ENCODE results near the gene NME4. TPM values are rescaled to one million over a fixed set of nuclear protein-coding genes. Genes with fewer than 3 reads are reported as not detected.

The NME4 gene
- total and polyA plus RNA-seq, 2 donors (not counting 1 experiment from before 2014, with no cell fraction given): 71.7 to 121 TPM

GRCh38 chr16:405548-406506 is 8.8 kb downstream of the NME4 start:
- no peaks in the 10 kb centered on the region for H3K4me1 ChIP-seq (ENCODE audit: control insufficient read depth, extremely low read depth, insufficient read depth, low read length)
- H3K27me3 ChIP-seq (ENCODE audit: control insufficient read depth, insufficient read depth, low read length): no peaks in the 10 kb centered on the region
- no peaks in the 10 kb centered on the region for H3K9me3 ChIP-seq (ENCODE audit: control insufficient read depth, insufficient read depth, low read depth, low read length)
- no peaks in the 10 kb centered on the region for H3K79me2 ChIP-seq (ENCODE audit: control insufficient read depth, insufficient read depth, low read length)
- TF ChIP-seq EZH2 (IDR thresholded peaks at IDR 0.05; ENCODE audit: low read length, missing control alignments): no peak
- no peak for TF ChIP-seq CTCF (conservative IDR thresholded peaks at IDR 0.05 in 1 of 2, IDR thresholded peaks at IDR 0.05 in 1 of 2; ENCODE audit: low read depth in 1 of 2, low read length in 2 of 2)
- H3K4me3 ChIP-seq (replicated peaks in 1 of 4; ENCODE audit: control extremely low read depth in 1 of 4, insufficient read depth in 1 of 4, low read depth in 3 of 4, low read length in 4 of 4): no peak overlapping the region
- H3K9ac ChIP-seq (ENCODE audit: insufficient read depth, low read length): peak overlapping the region; percentile 7
- no peaks in the 10 kb centered on the region for H4K20me1 ChIP-seq (ENCODE audit: control insufficient read depth, extremely low read depth, insufficient read depth, low read length)
- no peak overlapping the region for H2AFZ ChIP-seq (ENCODE audit: low read length)
- peaks cover 1% of the 10 kb centered on the region for H3K36me3 ChIP-seq (ENCODE audit: control insufficient read depth, insufficient read depth, low read length)
- H3K27ac ChIP-seq (ENCODE audit: insufficient read depth, low read length): no peak overlapping the region
- no peak overlapping the region for H3K4me2 ChIP-seq (ENCODE audit: extremely low read depth, insufficient read depth, low read length)
- no peak for DNase-seq (ENCODE audit: low read depth in 2 of 2)

- Histone ChIP-seq H3K27me3 (ENCODE audit: control insufficient read depth, insufficient read depth, low read length) (no peaks in the 10 kb centered on the region), H4K20me1 (ENCODE audit: control insufficient read depth, extremely low read depth, insufficient read depth, low read length) (no peaks in the 10 kb centered on the region), H3K9me3 (ENCODE audit: control insufficient read depth, insufficient read depth, low read depth, low read length) (no peaks in the 10 kb centered on the region), H3K4me2 (ENCODE audit: extremely low read depth, insufficient read depth, low read length) (no peak overlapping the region), H3K4me1 (ENCODE audit: control insufficient read depth, extremely low read depth, insufficient read depth, low read length) (no peaks in the 10 kb centered on the region), H3K4me3 (replicated peaks in 1 of 4; ENCODE audit: control extremely low read depth in 1 of 4, insufficient read depth in 1 of 4, low read depth in 3 of 4, low read length in 4 of 4) (no peak overlapping the region), H3K27ac (ENCODE audit: insufficient read depth, low read length) (no peak overlapping the region), H3K79me2 (ENCODE audit: control insufficient read depth, insufficient read depth, low read length) (no peaks in the 10 kb centered on the region), H2AFZ (ENCODE audit: low read length) (no peak overlapping the region), H3K9ac (ENCODE audit: insufficient read depth, low read length) (no peak overlapping the region), H3K36me3 (ENCODE audit: control insufficient read depth, insufficient read depth, low read length) (peaks cover 6% of the 10 kb centered on the region)
- TF ChIP-seq EZH2 (IDR thresholded peaks at IDR 0.05; ENCODE audit: low read length, missing control alignments) (no peak), CTCF (conservative IDR thresholded peaks at IDR 0.05 in 1 of 2, IDR thresholded peaks at IDR 0.05 in 1 of 2; ENCODE audit: low read depth in 1 of 2, low read length in 2 of 2) (no peak)
- DNase-seq (ENCODE audit: low read depth in 2 of 2): no peak
These were observed 10.3 kb downstream of the NME4 start for GRCh38 chr16:407253-407652.

- H3K4me2 ChIP-seq (ENCODE audit: extremely low read depth, insufficient read depth, low read length): no peak overlapping the region
- no peak overlapping the region for H3K27ac ChIP-seq (ENCODE audit: insufficient read depth, low read length)
- no peak overlapping the region for H3K9ac ChIP-seq (ENCODE audit: insufficient read depth, low read length)
- H4K20me1 ChIP-seq (ENCODE audit: control insufficient read depth, extremely low read depth, insufficient read depth, low read length): no peaks in the 10 kb centered on the region
- H3K4me1 ChIP-seq (ENCODE audit: control insufficient read depth, extremely low read depth, insufficient read depth, low read length): no peaks in the 10 kb centered on the region
- no peak for DNase-seq (ENCODE audit: low read depth in 2 of 2)
- no peaks in the 10 kb centered on the region for H3K79me2 ChIP-seq (ENCODE audit: control insufficient read depth, insufficient read depth, low read length)
- no peaks in the 10 kb centered on the region for H3K9me3 ChIP-seq (ENCODE audit: control insufficient read depth, insufficient read depth, low read depth, low read length)
- H3K36me3 ChIP-seq (ENCODE audit: control insufficient read depth, insufficient read depth, low read length): peaks cover 6% of the 10 kb centered on the region
- no peak overlapping the region for H2AFZ ChIP-seq (ENCODE audit: low read length)
- no peaks in the 10 kb centered on the region for H3K27me3 ChIP-seq (ENCODE audit: control insufficient read depth, insufficient read depth, low read length)
- TF ChIP-seq EZH2 (IDR thresholded peaks at IDR 0.05; ENCODE audit: low read length, missing control alignments): no peak
- TF ChIP-seq CTCF (conservative IDR thresholded peaks at IDR 0.05 in 1 of 2, IDR thresholded peaks at IDR 0.05 in 1 of 2; ENCODE audit: low read depth in 1 of 2, low read length in 2 of 2): no peak
- no peak overlapping the region for H3K4me3 ChIP-seq (replicated peaks in 1 of 4; ENCODE audit: control extremely low read depth in 1 of 4, insufficient read depth in 1 of 4, low read depth in 3 of 4, low read length in 4 of 4)
These were observed 13.6 kb downstream of the NME4 start for GRCh38 chr16:410516-411178.
